Fibroblast of villous mesenchyme (primary cell): Measurements from ENCODE around the gene MAP4K1. TPM values are rescaled to one million over a fixed set of nuclear protein-coding genes. Genes with fewer than 3 reads are reported as not detected.

Source experiments
- DNase-seq: peaks from one replicate; pipeline ENCODE4 v3.0.0-alpha.2; 2010; ENCODE audit warnings: low read depth
- H3K4me3 ChIP-seq: 2 replicates; pipeline ENCODE4 v1.5.1; 2011; ENCODE audit warnings: low read depth, mild to moderate bottlenecking, low read length
- CTCF ChIP-seq: IDR thresholded peaks from 2 replicates; pipeline ENCODE4 v1.5.1; 2012; ENCODE audit warnings: low read depth, mild to moderate bottlenecking, low read length; ENCODE audit not compliant: insufficient read depth
- total RNA-seq: library from RNA; depleted of rRNA; stranded (reverse); fragments of >200 nt; gene quantifications from 2 replicates; pipeline ENCODE4 v1.2.3, GENCODE V29; 2012

MAP4K1 gene
- total RNA-seq, 1 donor = not detected

GRCh38 chr19:38644719-38645118 is 27.0 kb upstream of the MAP4K1 start:
- no peak overlapping the region for H3K4me3 ChIP-seq
- TF ChIP-seq CTCF = no peak
- DNase-seq = no peak

DNA sequence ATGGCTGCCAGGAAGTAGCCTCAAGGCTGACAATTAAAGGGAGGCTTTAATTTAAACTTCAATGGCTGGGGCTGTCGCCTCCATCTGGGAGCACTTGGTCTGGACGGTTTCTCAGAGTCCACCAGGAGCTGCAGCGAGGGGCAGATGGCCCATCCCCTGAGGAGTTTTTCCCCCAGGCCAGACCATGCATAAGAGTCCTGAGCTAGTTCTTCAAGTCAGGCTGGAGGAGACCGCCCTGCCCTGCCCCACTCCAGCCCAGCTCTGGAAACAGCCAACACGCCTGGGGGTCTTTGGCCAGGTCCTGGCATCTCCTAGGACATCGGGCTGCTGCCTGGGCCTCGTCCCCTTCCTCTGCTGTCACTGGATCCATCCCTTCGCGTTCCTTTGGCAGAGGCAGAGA is 24.4 kb upstream of the MAP4K1 start:
- no peak for DNase-seq
- no peak overlapping the region for H3K4me3 ChIP-seq
- TF ChIP-seq CTCF = no peak

GRCh38 chr19:38640368-38640767 is 22.6 kb upstream of the MAP4K1 start:
- no peak overlapping the region for H3K4me3 ChIP-seq
- no peak for TF ChIP-seq CTCF
- no peak for DNase-seq

DNA sequence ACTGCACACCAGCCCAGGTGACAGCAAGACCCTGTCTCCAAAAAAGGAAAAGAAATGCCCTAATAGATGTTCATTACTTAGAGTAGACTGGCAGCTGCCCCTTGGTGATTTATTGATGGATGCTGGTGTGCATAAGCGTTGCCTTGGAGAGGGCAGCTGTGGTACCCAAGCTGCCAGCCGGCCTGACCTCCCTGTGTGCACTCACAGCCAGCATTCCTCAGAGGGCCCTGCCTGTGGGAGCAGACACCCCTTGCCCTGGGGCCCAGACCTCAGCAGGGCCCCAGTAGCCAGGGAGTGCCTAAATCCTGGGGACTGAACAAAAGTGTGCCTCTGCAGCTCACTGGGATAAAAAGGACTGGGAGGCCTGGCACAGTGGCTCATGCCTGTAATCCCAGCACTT is 21.9 kb upstream of the MAP4K1 start:
- no peak for TF ChIP-seq CTCF
- DNase-seq = no peak

DNA sequence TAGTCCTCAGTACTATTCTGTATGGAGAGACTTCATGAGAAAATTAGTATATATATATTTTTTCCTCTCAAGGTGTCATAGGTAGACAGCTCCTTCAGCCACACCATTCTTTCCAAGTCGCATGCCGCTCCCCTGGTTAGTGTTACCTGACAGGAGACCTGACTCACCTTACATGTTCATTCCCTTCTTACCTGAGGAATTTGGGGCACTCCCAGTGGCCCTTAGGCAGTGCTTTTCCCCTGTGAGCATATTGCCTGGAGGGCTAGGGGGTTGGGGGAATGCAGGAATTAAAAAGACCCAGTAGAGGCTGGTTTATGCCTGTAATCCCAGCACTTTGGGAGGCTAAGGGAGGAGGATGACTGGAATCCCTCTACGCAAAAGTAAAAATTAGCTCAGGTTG is 20.7 kb upstream of the MAP4K1 start:
- DNase-seq = no peak
- H3K4me3 ChIP-seq = no peak overlapping the region
- TF ChIP-seq CTCF = no peak

More for the DNA sequence above, 21.9 kb upstream of the MAP4K1 start:
- H3K4me3 ChIP-seq = no peak overlapping the region

GRCh38 chr19:38635483-38636399 is 18.0 kb upstream of the MAP4K1 start:
- DNase-seq = no peak
- no peak for TF ChIP-seq CTCF
- no peak overlapping the region for H3K4me3 ChIP-seq
